Measurements from ENCODE around the gene CNTF. TPM values are rescaled to one million over a fixed set of nuclear protein-coding genes. Genes with fewer than 3 reads are reported as not detected.

CNTF gene
- total and polyA plus RNA-seq, 10 of the 15 experiments (the other 5 are each of a cell fraction or from before 2014, with no cell fraction given) = 0.16 to 2.3 (median 0.73) TPM

- POLR2A ChIA-PET = interaction anchor here (0.8 to 2.4 kb wide), 11 partner anchors 9 to 984 kb away, joined by 3 to 13 read pairs (median 5); partner anchors contain the start of gene CNTF
- intact Hi-C loops (cut with micrococcal nuclease; ENCODE audit: unreplicated experiment) (loop anchor here (1.0 to 10.0 kb wide), 5 partner anchors 98 to 978 kb away; no protein-coding TSS in a partner anchor), in situ Hi-C loops (cut with MboI) (loop anchor here (5.0 to 25.0 kb wide), 5 partner anchors 528 to 1240 kb away; partner anchors contain the start of genes FAM111B, P2RX3, PATL1 and SSRP1)
- SMC1A ChIA-PET (ENCODE audit: uncharacterized antibody, unreplicated experiment) = interaction anchor here (0.7 to 4.0 kb wide), 21 partner anchors 9 to 481 kb away, joined by 3 to 49 read pairs (median 5); partner anchors contain the start of gene CNTF
- H3K4me1 ChIP-seq (ENCODE audit: control insufficient read depth, insufficient read depth, low read length) = peaks cover 9% of the 10 kb centered on the region
- H3K9me3 ChIP-seq (replicated peaks; ENCODE audit: control insufficient read depth, insufficient read depth, low read length) = no peaks in the 10 kb centered on the region
- peak overlapping the region; percentile 99 for H3K27ac ChIP-seq (ENCODE audit: control insufficient read depth, insufficient read depth)
- ATAC-seq (no peak), FAIRE-seq (no peak), DNase-seq (ENCODE audit: low read depth, low spot score) (no peak)
- CTCF ChIA-PET = interaction anchor here (0.6 to 10.4 kb wide), 40 partner anchors 9 to 559 kb away, joined by 3 to 110 read pairs (median 5); partner anchors contain the start of gene CNTF
- H3K9ac ChIP-seq (ENCODE audit: control insufficient read depth, insufficient read depth, low read length) = peak overlapping the region; percentile 100
- H2AFZ ChIP-seq (ENCODE audit: control insufficient read depth, low read depth, low read length) = no peak overlapping the region; the same call in 1 of the 2 replicates
- 0% methylated on average over 4 of the region's 4 CpGs for WGBS (ENCODE audit: insufficient coverage, insufficient replicate concordance, low lambda C conversion rate, missing lambda C conversion rate)
- peak overlapping the region; percentile 98 for H3K4me2 ChIP-seq (ENCODE audit: control insufficient read depth, insufficient read depth)
- BruUV-seq (replicated peaks) = no TSS peak
- peak overlapping the region; percentile 77 for H3K4me3 ChIP-seq
- no peaks in the 10 kb centered on the region for H4K20me1 ChIP-seq (ENCODE audit: control insufficient read depth, insufficient read depth)
- RAD21 ChIA-PET (ENCODE audit: unreplicated experiment) = interaction anchor here (0.8 to 3.3 kb wide), 20 partner anchors 10 to 581 kb away, joined by 3 to 28 read pairs (median 4); no protein-coding TSS in a partner anchor
- H3K36me3 ChIP-seq (ENCODE audit: control insufficient read depth in 2 of 2, insufficient read depth in 2 of 2, low read length in 1 of 2) = no peaks in the 10 kb centered on the region
- H3K27me3 ChIP-seq (replicated peaks in 1 of 2; ENCODE audit: control insufficient read depth in 2 of 2, insufficient read depth in 2 of 2, low read length in 1 of 2) = no peaks in the 10 kb centered on the region
- peaks cover 80% of the 10 kb centered on the region for H3K79me2 ChIP-seq (ENCODE audit: control insufficient read depth, insufficient read depth, low read length)
- TF ChIP-seq MTA3 (IDR thresholded peaks at IDR 0.05; ENCODE audit: borderline replicate concordance, low read length) (no peak), RAD21 (IDR thresholded peaks at IDR 0.05; ENCODE audit: insufficient read depth, low read depth, low read length) (peak; percentile 65), BCLAF1 (IDR thresholded peaks at IDR 0.05) (no peak), GATAD2B (conservative IDR thresholded peaks at IDR 0.05; ENCODE audit: low read depth) (no peak), NRF1 (conservative IDR thresholded peaks at IDR 0.05; ENCODE audit: low read depth, low read length) (no peak), MEF2B (IDR thresholded peaks at IDR 0.05; ENCODE audit: partially characterized antibody, poor library complexity, severe bottlenecking) (no peak), TCF3 (IDR thresholded peaks at IDR 0.05; ENCODE audit: borderline replicate concordance, insufficient read depth, low read depth, low read length) (no peak), CUX1 (IDR thresholded peaks at IDR 0.05; ENCODE audit: insufficient replicate concordance, low read depth, low read length) (peak; percentile 22), TAF1 (IDR thresholded peaks at IDR 0.05; ENCODE audit: borderline replicate concordance, low read depth, low read length) (no peak), EP300 (IDR thresholded peaks at IDR 0.05; ENCODE audit: borderline replicate concordance in 1 of 2, control insufficient read depth in 1 of 2, low read depth in 2 of 2, low read length in 2 of 2) (no peak), RELB (IDR thresholded peaks at IDR 0.05; ENCODE audit: low read depth) (no peak)
These were observed 45.5 kb upstream of the CNTF start for GRCh38 chr11:58576887-58577471.

Measured in GM12878 (cell line).